ENCODE measurements around the gene LSM3.

LSM3 gene

GRCh38 chr3:14152233-14152962 lies 26.2 kb upstream of the LSM3 start:
- Histone ChIP-seq H3K4me1 (ENCODE audit: insufficient read depth, low read length, severe bottlenecking) (no peaks in the 10 kb centered on the region), H3F3A (ENCODE audit: insufficient read depth, low read length) (no peaks in the 10 kb centered on the region), H3K4me3 (ENCODE audit: low read depth, low read length, poor library complexity, severe bottlenecking) (no peak overlapping the region), H3K36me3 (ENCODE audit: insufficient read depth, low read length) (peaks cover 32% of the 10 kb centered on the region; the same call in 1 of the 2 replicates), H3K9me2 (ENCODE audit: low read depth, low read length) (no peaks in the 10 kb centered on the region), H3K27me3 (ENCODE audit: insufficient read depth, low read length) (no peaks in the 10 kb centered on the region), H3K79me2 (ENCODE audit: insufficient read depth, low read length) (no peaks in the 10 kb centered on the region), H3K27ac (ENCODE audit: low read depth, low read length, poor library complexity, severe bottlenecking) (no peak overlapping the region), H2AFZ (ENCODE audit: low read length) (no peak overlapping the region), H3K9me3 (ENCODE audit: low read length) (no peaks in the 10 kb centered on the region), H4K20me1 (ENCODE audit: insufficient read depth, low read length) (no peaks in the 10 kb centered on the region), H3K9ac (ENCODE audit: low read length) (no peak overlapping the region), H3K4me2 (ENCODE audit: low read length) (no peak overlapping the region)
- TF ChIP-seq CTCF (IDR thresholded peaks at IDR 0.05; ENCODE audit: low read length) (peak; percentile 40), EZH2 (IDR thresholded peaks at IDR 0.05; ENCODE audit: borderline replicate concordance, low read length) (no peak)

- H3K36me3 ChIP-seq (ENCODE audit: insufficient read depth, low read length): peaks cover 38% of the 10 kb centered on the region; the same call in 1 of the 2 replicates
- no peaks in the 10 kb centered on the region for H3K9me3 ChIP-seq (ENCODE audit: low read length)
- H3K27me3 ChIP-seq (ENCODE audit: insufficient read depth, low read length): no peaks in the 10 kb centered on the region
- no peaks in the 10 kb centered on the region for H3K79me2 ChIP-seq (ENCODE audit: insufficient read depth, low read length)
- H3K27ac ChIP-seq (ENCODE audit: low read depth, low read length, poor library complexity, severe bottlenecking): no peak overlapping the region
- no peaks in the 10 kb centered on the region for H3F3A ChIP-seq (ENCODE audit: insufficient read depth, low read length)
- H2AFZ ChIP-seq (ENCODE audit: low read length): no peak overlapping the region
- no peak overlapping the region for H3K4me3 ChIP-seq (ENCODE audit: low read depth, low read length, poor library complexity, severe bottlenecking)
- no peak overlapping the region for H3K9ac ChIP-seq (ENCODE audit: low read length)
- no peaks in the 10 kb centered on the region for H3K4me1 ChIP-seq (ENCODE audit: insufficient read depth, low read length, severe bottlenecking)
- H3K9me2 ChIP-seq (ENCODE audit: low read depth, low read length): no peaks in the 10 kb centered on the region
- no peak overlapping the region for H3K4me2 ChIP-seq (ENCODE audit: low read length)
- no peaks in the 10 kb centered on the region for H4K20me1 ChIP-seq (ENCODE audit: insufficient read depth, low read length)
- TF ChIP-seq CTCF (IDR thresholded peaks at IDR 0.05; ENCODE audit: low read length) (no peak), EZH2 (IDR thresholded peaks at IDR 0.05; ENCODE audit: borderline replicate concordance, low read length) (no peak)
Measured at GRCh38 chr3:14152963-14153355, 25.7 kb upstream of the LSM3 start.

- Histone ChIP-seq H3K27me3 (ENCODE audit: insufficient read depth, low read length) (no peaks in the 10 kb centered on the region), H3K9me2 (ENCODE audit: low read depth, low read length) (no peaks in the 10 kb centered on the region), H3K9ac (ENCODE audit: low read length) (no peak overlapping the region), H3K4me1 (ENCODE audit: insufficient read depth, low read length, severe bottlenecking) (no peaks in the 10 kb centered on the region), H3K4me2 (ENCODE audit: low read length) (no peak overlapping the region), H3K4me3 (ENCODE audit: low read depth, low read length, poor library complexity, severe bottlenecking) (no peak overlapping the region), H3F3A (ENCODE audit: insufficient read depth, low read length) (no peaks in the 10 kb centered on the region), H3K27ac (ENCODE audit: low read depth, low read length, poor library complexity, severe bottlenecking) (no peak overlapping the region), H4K20me1 (ENCODE audit: insufficient read depth, low read length) (no peaks in the 10 kb centered on the region), H3K36me3 (ENCODE audit: insufficient read depth, low read length) (peaks cover 45% of the 10 kb centered on the region), H3K9me3 (ENCODE audit: low read length) (no peaks in the 10 kb centered on the region), H3K79me2 (ENCODE audit: insufficient read depth, low read length) (no peaks in the 10 kb centered on the region), H2AFZ (ENCODE audit: low read length) (no peak overlapping the region)
- no peak for TF ChIP-seq EZH2 (IDR thresholded peaks at IDR 0.05; ENCODE audit: borderline replicate concordance, low read length)
- TF ChIP-seq CTCF (IDR thresholded peaks at IDR 0.05; ENCODE audit: low read length): no peak
Measured at GRCh38 chr3:14153663-14154062, 25.0 kb upstream of the LSM3 start.

All from OCI-LY1 (cell line).